D721Med (cell line): ENCODE measurements around the gene GFPT2.

ENCODE experiments used
- DNase-seq: peaks from one replicate; pipeline ENCODE4 v3.0.0; 2011; ENCODE audit warnings: low spot score; ENCODE audit not compliant: insufficient read length
- FAIRE-seq: peaks from 2 replicates; lab custom pipeline; 2011; peaks lifted over from hg19 to GRCh38; lab: Jason Lieb, UNC
- TF ChIP-seq, protein P1 (sequence below): IDR thresholded peaks from 2 replicates; pipeline ENCODE4 v1.5.1; 2012; ENCODE audit warnings: mild to moderate bottlenecking, control low read depth; ENCODE audit not compliant: insufficient read depth; ENCODE audit errors: missing control alignments

Gene GFPT2

DNA sequence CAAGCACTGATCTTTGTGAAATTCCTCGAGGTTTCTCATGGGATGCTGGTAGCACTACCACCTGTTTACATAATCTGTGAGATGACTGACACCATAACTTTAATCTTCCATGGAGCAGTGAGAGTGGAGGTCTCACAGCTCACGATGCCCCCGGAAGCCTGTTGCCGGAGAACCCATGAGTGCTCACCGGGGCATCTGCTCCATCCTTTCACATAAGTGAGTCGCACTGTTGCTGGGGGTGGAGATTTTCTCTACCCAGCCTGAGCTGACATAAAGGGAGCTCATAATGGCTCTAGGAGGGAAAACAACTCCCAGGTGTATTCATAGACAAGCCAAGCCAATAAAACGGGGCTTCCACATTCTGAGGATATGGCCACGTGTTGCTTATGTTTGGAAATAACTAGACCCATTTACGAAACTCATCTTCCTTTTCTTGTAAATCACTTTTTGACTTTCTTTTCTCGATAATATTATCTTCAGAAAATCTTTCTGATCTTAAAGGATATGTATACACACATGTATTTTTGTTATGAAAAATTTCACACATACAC, 11.2 kb upstream of the GFPT2 start:
- no peak for DNase-seq
- TF ChIP-seq, protein P1, sequence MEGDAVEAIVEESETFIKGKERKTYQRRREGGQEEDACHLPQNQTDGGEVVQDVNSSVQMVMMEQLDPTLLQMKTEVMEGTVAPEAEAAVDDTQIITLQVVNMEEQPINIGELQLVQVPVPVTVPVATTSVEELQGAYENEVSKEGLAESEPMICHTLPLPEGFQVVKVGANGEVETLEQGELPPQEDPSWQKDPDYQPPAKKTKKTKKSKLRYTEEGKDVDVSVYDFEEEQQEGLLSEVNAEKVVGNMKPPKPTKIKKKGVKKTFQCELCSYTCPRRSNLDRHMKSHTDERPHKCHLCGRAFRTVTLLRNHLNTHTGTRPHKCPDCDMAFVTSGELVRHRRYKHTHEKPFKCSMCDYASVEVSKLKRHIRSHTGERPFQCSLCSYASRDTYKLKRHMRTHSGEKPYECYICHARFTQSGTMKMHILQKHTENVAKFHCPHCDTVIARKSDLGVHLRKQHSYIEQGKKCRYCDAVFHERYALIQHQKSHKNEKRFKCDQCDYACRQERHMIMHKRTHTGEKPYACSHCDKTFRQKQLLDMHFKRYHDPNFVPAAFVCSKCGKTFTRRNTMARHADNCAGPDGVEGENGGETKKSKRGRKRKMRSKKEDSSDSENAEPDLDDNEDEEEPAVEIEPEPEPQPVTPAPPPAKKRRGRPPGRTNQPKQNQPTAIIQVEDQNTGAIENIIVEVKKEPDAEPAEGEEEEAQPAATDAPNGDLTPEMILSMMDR = no peak
- no peak for FAIRE-seq

DNA sequence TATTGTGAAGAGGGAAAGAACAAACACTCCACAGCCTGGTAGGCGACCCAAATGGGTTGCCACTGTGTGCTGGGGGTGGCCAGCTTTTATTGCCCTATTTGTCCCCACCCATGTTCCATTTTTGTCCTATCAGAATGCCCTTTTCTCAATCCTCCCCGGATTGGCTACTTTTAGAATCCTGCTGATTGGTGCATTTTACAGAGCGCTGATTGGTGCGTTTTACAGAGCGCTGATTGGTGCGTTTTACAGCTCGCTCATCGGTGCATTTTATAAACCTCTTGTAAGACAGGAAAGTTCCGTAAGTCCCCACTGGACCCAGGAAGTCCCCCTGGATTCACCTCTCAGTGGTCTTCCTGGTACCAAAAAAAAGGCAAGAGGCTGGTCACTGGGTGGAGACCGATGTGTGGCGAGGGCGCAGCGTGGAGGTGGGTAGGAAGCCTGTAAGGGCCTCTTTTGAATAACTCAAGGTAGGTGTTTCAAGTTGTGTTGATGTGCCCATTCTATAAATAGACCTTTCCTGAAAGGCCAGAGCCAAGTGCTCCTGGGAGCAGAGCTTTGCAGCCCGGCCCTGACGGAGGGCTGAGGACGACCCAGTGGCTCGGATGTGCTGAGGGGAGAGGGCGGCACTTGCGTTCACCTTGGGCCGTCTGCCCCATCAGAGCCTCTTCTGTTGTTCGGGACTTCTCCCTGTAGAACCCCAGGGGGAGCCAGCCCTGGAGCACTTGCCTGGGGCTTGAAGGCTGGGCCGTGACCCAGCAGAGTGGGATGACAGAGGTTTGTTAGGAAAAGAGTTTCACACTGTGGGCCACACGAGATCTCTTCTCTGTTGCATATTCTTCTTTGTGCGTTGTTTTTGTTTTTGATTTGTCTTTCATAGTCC, 7.2 kb upstream of the GFPT2 start:
- TF ChIP-seq, protein P1 = no peak
- DNase-seq (no peak), FAIRE-seq (no peak)

DNA sequence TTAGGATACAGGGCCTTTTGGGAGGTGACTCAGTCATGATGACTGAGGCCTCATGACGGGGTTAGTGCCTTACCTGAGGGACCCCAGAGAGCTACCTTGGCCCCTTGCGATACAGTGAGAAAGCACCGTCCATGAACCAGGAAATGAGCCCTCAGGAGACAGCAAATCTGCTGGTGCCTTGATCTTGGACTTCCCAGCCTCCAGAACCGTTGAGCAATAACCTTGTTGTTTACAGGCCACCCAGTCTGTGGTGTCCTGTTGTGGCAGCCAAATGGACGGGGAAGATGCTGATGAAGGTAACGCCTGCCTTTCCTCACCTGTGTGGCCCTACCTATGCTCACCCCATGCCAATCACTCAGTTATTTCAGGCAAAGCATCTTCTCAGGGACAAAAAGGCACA, 5.6 kb upstream of the GFPT2 start:
- no peak for FAIRE-seq
- TF ChIP-seq, protein P1 = no peak

GRCh38 chr5:180358179-180358578, 5.0 kb upstream of the GFPT2 start:
- no peak for DNase-seq
- TF ChIP-seq, protein P1 = no peak
- FAIRE-seq = no peak

More for the DNA sequence above, 5.6 kb upstream of the GFPT2 start:
- DNase-seq = no peak

DNA sequence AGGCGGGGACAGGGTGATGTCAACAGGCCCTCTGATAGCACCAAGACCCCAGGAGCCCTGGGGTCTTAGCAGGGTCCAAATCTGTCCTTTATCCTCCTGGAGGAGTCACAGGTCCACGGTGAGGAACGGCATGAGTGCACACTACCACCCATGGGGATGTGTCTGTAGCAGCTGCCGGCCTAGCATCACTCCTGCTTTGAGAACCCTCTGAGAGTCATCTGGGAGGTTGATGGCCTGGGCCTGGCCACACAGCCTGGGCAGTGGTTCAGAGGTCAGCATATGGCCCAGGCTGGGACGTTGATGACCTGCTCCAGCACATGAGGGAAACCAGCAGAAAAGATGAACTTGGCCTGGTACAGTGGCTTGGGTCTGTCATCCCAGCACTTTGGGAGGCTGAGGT, 1.8 kb upstream of the GFPT2 start:
- TF ChIP-seq, protein P1 = no peak
- FAIRE-seq (no peak), DNase-seq (no peak)

GRCh38 chr5:180353980-180354452, 880 bp upstream of the GFPT2 start:
- no peak for FAIRE-seq
- TF ChIP-seq, protein P1 = no peak
- no peak for DNase-seq
